ENCODE data around the gene RCOR2.

The RCOR2 gene

DNA sequence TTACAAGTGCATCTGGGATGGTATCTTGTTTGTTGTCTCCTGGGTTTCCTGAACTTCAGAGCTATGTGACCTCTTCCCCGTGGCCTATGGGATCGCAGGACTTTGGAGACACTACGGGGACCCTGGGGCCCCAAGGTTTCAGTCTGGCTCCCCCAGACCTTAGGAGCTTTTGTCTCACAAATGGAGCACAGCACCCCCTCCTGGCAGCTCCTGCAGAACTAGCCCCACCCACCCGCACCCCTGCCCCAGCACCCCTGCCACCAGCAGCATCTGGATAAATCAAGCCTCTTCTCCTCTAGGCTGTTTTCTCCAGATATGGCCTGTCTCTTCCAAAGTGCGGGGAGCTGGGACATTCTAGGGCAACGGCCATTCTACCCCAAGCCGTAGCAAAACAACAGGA is 10.4 kb downstream of the RCOR2 start:
- no peak for DNase-seq

DNA sequence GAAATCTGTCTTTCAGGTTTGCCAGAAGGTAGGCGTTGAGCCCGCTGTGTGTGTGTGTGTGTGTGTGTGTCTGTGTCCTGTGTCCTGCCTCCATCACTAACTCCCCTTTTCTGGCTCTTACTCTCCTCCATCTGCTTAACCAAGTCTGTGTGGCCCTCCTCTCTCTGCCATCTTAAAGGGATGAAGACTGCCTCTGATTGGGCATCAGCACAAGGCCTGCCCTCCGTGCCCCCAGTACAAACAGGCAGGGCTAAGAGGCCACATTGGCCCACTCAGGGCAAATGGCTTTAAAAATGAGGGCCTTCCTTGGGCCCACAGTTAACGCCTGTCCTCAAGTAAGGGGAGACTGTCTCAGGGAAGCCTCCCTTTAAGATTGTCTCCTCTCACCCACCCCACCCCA is 10.9 kb downstream of the RCOR2 start:
- no peak for DNase-seq

GRCh38 chr11:63905179-63905578 is 11.8 kb downstream of the RCOR2 start:
- no peak for DNase-seq

DNA sequence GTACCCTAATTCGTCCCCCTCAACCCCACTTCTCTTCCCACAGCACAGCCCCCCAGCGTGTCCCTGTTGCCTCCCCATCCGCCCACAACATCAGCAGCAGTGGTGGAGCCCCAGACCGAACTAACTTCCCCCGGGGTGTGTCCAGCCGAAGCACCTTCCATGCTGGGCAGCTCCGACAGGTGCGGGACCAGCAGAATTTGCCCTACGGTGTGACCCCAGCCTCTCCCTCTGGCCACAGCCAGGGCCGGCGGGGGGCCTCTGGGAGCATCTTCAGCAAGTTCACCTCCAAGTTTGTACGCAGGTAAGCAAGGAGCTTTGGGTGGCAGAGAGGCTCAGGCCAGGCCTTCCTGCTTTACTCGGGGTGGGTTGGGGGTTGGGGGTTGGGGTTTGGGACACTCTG is 12.2 kb downstream of the RCOR2 start:
- DNase-seq, result no peak

DNA sequence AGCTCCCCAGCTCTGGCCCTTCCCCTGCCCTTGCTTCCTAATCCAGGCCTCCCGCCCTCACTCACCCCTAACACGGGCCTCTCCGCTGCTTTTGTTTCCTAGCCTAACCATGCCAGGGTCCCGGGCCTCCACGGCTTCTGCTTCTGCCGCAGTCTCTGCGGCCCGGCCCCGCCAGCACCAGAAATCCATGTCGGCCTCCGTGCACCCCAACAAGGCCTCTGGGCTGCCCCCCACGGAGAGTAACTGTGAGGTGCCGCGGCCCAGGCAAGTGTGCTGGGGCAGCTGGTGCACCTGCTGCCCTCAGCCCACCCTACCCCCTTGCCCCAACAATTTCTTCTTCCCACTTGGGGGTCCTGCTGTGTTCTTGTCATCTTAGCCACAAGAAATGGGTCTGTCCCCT is 13.1 kb downstream of the RCOR2 start:
- no peak for DNase-seq

DNA sequence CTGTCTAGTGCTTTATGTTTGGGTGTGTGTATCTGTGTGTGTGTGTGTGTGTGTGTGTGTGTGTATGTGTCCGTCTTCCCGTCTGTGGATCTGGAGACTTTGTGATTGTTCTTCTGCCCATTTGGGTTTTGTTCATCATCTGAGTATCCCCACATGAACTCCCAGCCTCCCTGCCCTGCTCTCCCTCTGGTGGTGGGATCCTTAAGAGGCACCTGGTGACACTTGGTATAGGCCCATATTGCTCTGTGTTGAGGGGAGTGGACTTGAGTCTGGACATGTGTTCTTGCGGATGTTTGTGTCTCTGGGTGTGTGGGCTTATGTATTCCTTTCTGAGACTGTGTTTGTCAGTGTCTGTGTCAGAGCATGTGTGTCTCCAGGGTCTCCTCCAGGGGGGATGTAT is 15.3 kb downstream of the RCOR2 start:
- DNase-seq, result no peak

GRCh38 chr11:63897459-63898146 is 19.4 kb downstream of the RCOR2 start:
- DNase-seq, result no peak

DNA sequence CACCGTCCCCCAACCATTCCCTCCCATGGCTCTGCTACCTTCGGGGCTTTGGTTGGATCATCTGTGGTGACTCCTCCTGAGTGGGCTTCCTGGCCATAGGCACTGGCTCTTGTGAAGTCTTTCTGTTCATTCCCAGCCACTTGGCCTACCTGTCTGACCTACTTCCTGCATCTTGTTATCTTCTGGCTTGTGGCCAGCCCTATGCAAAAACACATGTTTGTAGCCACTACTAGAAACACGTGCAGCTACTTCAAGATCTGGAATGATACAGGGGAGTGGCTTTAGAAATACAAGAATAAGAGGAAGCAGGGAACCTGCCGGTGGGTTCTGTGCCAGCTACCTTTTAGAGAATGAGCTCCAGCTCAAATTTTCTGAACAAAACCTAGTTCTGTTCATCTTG is 20.9 kb downstream of the RCOR2 start:
- DNase-seq, result no peak

DNA sequence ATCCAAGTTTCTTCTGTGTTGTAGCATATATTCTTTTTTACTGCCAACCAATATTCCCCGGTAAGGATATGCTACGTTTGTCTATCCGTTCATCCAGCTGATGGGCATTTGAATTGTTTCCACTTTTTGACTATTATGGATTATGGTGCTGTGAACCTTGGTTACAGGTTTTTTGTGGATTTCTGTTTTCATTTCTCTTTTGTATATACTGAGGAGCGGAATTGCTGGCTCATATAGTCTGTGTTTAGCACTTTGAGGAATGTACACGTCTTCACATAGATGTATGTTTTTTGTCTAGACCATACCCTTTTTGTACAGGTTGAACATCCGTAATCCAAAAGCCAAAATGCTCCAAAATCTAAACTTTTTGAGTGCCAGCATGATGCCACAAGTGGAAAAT is 23.6 kb downstream of the RCOR2 start:
- no peak for DNase-seq

DNA sequence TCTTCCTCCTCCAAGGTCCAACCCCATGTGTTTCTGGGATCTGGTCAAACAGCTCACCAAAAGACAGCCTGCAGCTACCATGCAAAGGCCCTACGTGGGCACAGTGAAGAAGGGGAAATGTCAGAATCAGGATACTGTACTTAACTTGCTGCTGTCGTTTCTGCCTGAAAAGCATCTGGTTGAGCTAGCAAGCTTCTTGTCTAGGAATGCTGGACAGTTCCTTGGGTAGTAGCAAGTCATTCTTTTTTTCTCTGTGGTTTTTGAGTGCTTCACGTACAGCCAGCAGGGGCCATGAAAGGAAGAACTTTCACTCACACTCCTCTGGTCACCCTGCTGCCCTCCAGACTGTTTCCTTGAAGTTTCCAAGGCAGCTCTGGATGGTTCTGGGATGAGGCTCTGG is 24.7 kb downstream of the RCOR2 start:
- DNase-seq, result no peak

DNA sequence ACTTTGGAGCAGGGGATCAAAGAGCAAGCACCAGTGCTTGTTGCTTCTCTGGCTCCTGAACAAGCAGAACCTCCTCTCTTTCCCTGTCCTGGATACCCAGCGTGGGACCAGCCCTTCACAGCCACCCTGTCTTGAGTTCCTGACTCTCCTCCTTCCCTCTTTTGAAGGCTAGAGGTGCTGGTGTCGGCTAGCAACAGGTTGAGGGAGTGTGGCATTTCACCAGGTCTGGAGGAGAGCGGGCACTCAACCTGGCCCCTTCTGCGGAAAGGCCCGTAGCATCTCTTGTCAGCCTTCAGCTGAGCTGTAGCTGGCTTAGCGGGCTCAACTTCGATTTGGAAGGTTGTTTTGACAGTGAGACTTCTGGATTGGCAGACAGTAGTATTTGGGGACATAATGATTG is 26.6 kb downstream of the RCOR2 start:
- no peak for DNase-seq

DNA sequence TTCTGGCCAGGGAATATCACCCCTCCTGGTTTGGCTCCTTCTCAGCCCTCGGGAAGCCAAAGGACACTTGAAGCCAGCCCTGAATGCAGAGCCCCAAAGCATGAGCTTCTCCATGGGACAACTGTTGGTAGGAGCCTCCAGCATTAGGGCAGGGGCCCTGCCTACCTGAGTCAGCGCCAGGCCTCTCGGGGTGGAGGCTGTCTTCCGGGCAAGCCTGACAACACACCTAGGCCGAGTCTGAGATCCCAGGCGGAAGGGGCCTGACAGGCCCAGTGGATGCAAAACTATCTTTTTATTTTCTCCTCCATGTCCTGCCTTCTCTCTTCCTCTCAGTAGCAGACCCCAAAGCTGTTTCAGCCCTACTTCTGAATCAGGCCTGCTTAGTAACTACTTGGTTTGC is 27.6 kb downstream of the RCOR2 start:
- no peak for DNase-seq

DNA sequence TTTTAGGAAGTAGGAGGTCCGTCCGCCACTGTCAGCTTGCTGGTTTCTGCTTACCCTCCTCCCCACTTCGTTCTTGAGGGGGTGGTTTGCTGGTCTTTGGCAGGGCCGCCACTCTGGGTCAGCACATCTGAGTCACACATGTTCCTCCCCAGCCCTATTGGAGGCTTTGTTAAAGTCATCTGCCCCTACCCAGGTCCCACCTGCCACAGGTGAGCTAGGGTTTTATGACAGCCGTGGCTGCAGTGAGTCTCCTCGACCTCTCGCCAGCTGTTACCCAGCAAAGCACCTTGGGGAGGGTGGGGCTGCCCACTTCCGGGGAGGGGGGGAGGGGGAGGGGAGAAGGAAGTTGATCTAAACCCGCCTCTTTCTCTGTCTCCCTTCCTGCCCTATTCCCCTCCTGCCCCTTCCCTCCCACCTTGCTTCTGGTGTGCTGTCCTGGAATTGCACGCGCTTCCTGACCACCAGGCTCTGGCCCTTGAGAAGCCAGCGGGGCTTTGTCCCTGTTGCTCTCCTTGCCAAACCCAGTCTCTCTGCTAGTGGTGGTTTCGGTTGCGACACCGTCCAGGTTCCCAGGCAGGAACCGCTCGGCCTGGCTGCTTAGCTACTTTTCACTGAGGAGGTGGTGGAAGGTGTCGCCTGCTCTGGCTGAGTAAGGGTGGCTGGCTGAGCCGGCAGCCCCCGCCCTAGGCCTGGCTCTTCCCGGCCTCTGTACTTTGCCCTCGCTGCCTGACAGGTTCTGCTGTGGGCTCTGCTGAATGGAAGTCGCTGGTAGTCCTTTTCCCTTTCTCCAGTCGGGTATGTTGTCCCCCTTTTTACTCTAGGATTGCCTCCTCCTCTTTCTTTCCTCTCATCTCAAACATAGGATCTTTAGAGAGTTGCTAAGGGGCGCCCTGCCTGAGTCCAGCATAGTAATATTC is 28.5 kb downstream of the RCOR2 start:
- DNase-seq, result no peak

DNA sequence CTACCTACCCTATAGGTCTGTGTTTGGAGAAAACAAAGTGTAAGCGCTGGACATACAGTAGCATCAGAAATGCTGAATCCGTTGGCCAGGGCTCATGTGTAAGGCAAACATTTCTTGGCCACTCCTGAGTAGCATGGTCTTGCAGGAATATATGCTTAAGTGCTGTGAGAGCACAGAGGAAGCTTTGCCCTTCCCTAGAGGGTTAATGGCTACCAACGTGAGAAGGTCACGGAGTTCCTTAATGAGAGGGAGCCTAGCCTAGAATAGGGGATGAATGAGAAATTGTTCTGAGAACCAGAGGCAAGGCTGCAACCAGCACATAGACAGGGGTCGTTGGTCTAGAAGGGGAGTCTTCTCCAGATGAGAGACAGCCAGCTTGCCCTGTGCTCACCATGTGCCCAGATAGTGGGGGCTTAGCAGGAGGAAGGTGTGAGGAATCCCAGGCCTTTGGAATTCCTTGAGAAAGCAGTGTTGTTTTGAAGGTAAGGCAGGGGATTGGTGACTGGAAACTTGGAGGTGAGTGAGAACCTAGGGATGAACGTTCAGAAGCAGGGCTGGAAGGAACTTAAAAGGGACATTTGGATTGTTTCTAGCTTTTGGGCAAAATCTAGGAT is 29.5 kb downstream of the RCOR2 start:
- DNase-seq, result no peak

DNA sequence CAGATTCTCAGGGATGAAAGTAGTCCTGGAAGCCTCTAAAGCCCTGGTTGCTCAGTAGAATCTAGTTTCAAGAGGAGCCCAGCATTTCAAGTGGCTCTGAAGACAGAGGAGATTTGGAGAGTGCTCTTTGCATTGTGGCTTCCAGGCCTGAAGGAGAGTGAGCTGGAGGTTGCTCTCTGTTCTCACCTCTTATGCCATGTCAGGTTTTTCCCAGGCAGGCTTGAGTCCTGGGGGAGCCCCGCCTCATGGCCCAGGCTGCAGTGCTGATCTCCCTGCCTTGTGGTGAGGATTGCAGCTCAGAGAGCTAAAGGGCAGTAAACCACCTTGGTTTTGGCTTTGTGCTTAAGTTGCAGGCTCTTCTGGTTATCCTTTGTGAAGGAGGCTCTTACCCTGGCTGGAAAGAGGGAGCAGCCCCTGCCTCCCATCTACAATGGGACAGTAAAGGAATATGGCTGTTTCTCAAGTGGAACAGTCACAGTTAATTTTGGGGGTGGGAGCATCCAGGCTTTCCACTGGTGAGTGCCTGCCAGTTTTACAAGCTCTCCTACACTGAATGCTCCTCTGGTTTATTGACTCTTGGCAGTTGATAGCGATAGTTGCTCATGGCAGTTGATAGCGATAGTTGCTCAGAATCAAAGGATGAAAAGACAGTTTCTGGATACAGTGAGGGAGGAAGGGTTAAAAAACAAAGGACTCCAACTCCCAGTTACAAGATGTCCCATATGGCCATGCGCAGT is 32.6 kb downstream of the RCOR2 start:
- DNase-seq, result no peak

DNA sequence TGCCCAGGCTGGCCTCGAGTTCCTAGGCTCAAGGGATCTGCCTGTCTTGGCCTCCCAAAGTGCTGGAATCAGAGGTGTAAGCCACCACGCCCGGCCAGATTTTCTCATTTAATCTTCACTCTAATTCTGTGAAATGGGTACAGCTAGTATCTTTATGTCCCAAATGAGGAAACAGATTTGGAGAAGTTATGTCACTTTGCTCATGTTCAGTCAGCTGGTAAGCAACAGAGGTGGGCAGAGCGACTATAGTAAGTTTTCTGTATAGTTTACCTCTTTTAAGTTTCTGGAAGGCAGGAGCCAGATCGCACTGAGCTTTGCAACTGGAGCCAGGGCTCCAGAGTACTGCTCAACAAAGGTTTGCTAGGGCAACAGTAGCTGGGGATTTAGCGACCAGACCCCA is 33.2 kb downstream of the RCOR2 start:
- DNase-seq, result no peak

GRCh38 chr11:63882555-63883242 is 34.3 kb downstream of the RCOR2 start:
- no peak for DNase-seq

DNA sequence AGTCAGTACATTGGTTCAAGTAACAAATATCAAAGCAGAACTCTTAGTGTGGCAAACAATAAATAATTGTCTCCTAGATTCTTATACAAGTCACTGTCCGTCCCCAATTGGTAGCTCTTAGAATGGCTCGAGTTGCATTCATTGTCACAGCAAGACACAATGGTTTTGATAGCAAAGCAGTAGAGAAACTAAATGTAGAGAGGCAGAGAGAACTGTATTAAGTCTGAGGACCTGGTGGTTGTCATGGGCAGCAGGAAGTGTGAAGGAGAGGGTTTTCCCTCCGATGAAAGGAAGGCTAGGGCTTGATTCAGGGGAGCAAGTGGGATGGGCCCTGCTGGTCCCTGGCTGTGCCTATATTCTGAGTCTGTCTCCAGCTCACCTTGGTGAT is 36.6 kb downstream of the RCOR2 start:
- no peak for DNase-seq

- no peak for DNase-seq
Measured at GRCh38 chr11:63879598-63880402, 37.2 kb downstream of the RCOR2 start.

DNA sequence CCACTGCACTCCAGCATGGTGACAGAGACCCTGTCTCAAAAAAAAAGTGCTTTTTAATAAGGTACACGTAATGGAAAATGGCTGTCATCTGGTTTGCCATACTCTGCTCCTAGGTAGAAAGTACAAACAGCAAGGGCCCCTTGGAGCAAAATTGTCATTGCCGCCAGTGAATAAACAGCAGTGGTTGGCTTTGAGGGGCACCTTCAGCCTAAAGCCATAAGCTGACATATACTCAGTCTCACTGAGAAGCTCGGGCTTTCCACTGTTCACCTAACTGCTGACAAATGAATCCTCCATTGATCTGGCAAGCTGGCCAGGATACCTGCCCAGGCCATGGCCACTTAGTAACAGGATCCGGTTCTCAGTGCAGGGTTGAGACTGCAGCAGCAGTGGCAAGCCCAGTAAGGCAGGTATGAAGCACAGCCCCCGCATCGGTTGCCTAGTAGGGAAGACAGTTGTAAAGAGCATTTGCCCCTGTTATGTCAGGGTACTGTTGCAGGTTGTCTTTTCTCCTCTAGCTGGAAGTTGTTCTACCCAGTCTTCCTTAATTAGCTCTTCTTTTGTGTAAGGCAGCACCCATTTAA is 39.2 kb downstream of the RCOR2 start:
- no peak for DNase-seq

GRCh38 chr11:63876616-63877015 is 40.3 kb downstream of the RCOR2 start:
- no peak for DNase-seq

All from SW 1271 (cell line).